Right lobe of liver (tissue), 6 donors: Measurements from ENCODE around the gene ALK. TPM values are rescaled to one million over a fixed set of nuclear protein-coding genes. Genes with fewer than 3 reads are reported as not detected.

Source experiments
- ATAC-seq, 4 donors: fragments of 200-7000 bp; cut with Tn5 transposase; one replicate each; pipeline ENCODE4 v1.9.1; 2020; ENCODE audit warnings: mild to moderate bottlenecking in 4 of 4, moderate library complexity in 4 of 4
- DNase-seq, 3 donors: peaks; one replicate each; pipeline ENCODE4 v3.0.0-alpha.2; 2020
- H3K27ac ChIP-seq, 3 donors: fragments of 200-600 bp; one replicate each; pipeline ENCODE4 v1.8.0; 2022
- H3K27me3 ChIP-seq, 2 donors: fragments of 200-600 bp; one replicate each; pipeline ENCODE4 v1.8.0; 2022
- H3K36me3 ChIP-seq, 4 donors: fragments of 200-600 bp; sonication (generic) in 1 of 4; one replicate each; pipeline versions ENCODE4 v1.5.1 to v1.8.0; 2017 to 2022; ENCODE audit warnings: control low read depth in 1 of 4
- H3K4me1 ChIP-seq, 4 donors: fragments of 200-600 bp; sonication (generic) in 1 of 4; one replicate each; pipeline versions ENCODE4 v1.5.1 to v1.8.0; 2017 to 2022; ENCODE audit warnings: control low read depth in 1 of 4
- H3K4me3 ChIP-seq, 3 donors: fragments of 200-600 bp; one replicate each; pipeline ENCODE4 v1.8.0; 2022
- H3K9me3 ChIP-seq, 4 donors: fragments of 200-600 bp; sonication (generic) in 1 of 4; one replicate each; pipeline versions ENCODE4 v1.5.1 to v1.8.0; 2017 to 2022; ENCODE audit warnings: control low read depth in 1 of 4
- POLR2A ChIP-seq: fragments of 450-650 bp; IDR thresholded peaks from one replicate; pipeline ENCODE4 v1.6.1; 2017; ENCODE audit warnings: antibody characterized with exemption, mild to moderate bottlenecking
- WGBS: methylation state at CpG from one replicate; pipeline ENCODE4 v1.1.6; 2018; ENCODE audit warnings: low coverage, low lambda C conversion rate; ENCODE audit not compliant: insufficient coverage; ENCODE audit errors: missing lambda C conversion rate; 5-methylcytosine and 5-hydroxymethylcytosine counted together
- intact Hi-C, 2 donors: fragments of 100-400 bp; cut with DNase I; formaldehyde crosslinking; loops; one replicate each; pipeline versions ENCODE4 v1.11.2 to v1.14.1; 2022
- total RNA-seq, 6 experiments: library from RNA; depleted of rRNA in 2 of 6; stranded (reverse); fragments of >200 nt in 2 of 6; fragmentation: NEBNext Ultra II Directional in 3 of 6; extraction: Animal tissue kit (Norgen Biotek cat#: 25700) in 3 of 6; gene quantifications; one replicate each; pipeline versions ENCODE4 v1.1.0 to v1.2.4, GENCODE V29; 2016 to 2023
- TF ChIP-seq, protein P1 (sequence below), 4 donors: fragments of 200-600 bp in 3 of 4; fragments of 450-650 bp in 1 of 4; IDR thresholded peaks; one replicate each; pipeline versions ENCODE4 v1.5.1 to v1.8.0; 2016 to 2022; ENCODE audit warnings: antibody characterized with exemption in 4 of 4, mild to moderate bottlenecking in 2 of 4
- donor health status: DM: no; HTN: yes; CAD: no.
- donor health status: DM: no; HTN: no; CAD: no.
- donor health status: DM: no; HTN: no; CAD: no.
- donor health status: DM: no; HTN: yes; CAD: no.
- donor health status: DM: no; HTN: yes; CAD: no.

The ALK gene
- total RNA-seq, 6 experiments from 2014 or later = 0.04 to 0.06 TPM; not detected in 4

- ATAC-seq (no peak), DNase-seq (no peak)
- intact Hi-C loops = no loop called here
These were observed 444.2 kb downstream of the ALK start for GRCh38 chr2:29477186-29477585.

GRCh38 chr2:29475499-29475898, 445.9 kb downstream of the ALK start:
- intact Hi-C loops = no loop called here
- Histone ChIP-seq H3K4me1 (no peaks in the 10 kb centered on the region), H3K27me3 (no peaks in the 10 kb centered on the region), H3K27ac (no peak overlapping the region), H3K4me3 (no peak overlapping the region), H3K36me3 (no peaks in the 10 kb centered on the region), H3K9me3 (no peaks in the 10 kb centered on the region)
- WGBS = no CpG with 5 or more reads among the region's 9 CpGs
- no peak for ATAC-seq
- no peak for DNase-seq
- TF ChIP-seq POLR2A = no peak
- TF ChIP-seq, protein P1, sequence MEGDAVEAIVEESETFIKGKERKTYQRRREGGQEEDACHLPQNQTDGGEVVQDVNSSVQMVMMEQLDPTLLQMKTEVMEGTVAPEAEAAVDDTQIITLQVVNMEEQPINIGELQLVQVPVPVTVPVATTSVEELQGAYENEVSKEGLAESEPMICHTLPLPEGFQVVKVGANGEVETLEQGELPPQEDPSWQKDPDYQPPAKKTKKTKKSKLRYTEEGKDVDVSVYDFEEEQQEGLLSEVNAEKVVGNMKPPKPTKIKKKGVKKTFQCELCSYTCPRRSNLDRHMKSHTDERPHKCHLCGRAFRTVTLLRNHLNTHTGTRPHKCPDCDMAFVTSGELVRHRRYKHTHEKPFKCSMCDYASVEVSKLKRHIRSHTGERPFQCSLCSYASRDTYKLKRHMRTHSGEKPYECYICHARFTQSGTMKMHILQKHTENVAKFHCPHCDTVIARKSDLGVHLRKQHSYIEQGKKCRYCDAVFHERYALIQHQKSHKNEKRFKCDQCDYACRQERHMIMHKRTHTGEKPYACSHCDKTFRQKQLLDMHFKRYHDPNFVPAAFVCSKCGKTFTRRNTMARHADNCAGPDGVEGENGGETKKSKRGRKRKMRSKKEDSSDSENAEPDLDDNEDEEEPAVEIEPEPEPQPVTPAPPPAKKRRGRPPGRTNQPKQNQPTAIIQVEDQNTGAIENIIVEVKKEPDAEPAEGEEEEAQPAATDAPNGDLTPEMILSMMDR (IDR thresholded peaks at IDR 0.05) = no peak

More at GRCh38 chr2:29477186-29477585, 444.2 kb downstream of the ALK start:
- H3K27ac ChIP-seq = no peak overlapping the region
- H3K4me1 ChIP-seq = no peaks in the 10 kb centered on the region
- no peaks in the 10 kb centered on the region for H3K27me3 ChIP-seq
- no peak overlapping the region for H3K4me3 ChIP-seq
- H3K9me3 ChIP-seq = no peaks in the 10 kb centered on the region
- TF ChIP-seq POLR2A = no peak
- TF ChIP-seq, protein P1 (IDR thresholded peaks at IDR 0.05) = no peak
- no peaks in the 10 kb centered on the region for H3K36me3 ChIP-seq

GRCh38 chr2:29469961-29470360, 451.4 kb downstream of the ALK start:
- Histone ChIP-seq H3K27me3 (no peaks in the 10 kb centered on the region), H3K4me3 (no peak overlapping the region), H3K36me3 (no peaks in the 10 kb centered on the region), H3K4me1 (no peaks in the 10 kb centered on the region), H3K9me3 (no peaks in the 10 kb centered on the region), H3K27ac (no peak overlapping the region)
- DNase-seq = no peak
- TF ChIP-seq POLR2A = no peak
- TF ChIP-seq, protein P1 (IDR thresholded peaks at IDR 0.05) = no peak
- ATAC-seq = no peak
- WGBS = 22% methylated on average over 3 of the region's 3 CpGs
- intact Hi-C loops = no loop called here

DNA sequence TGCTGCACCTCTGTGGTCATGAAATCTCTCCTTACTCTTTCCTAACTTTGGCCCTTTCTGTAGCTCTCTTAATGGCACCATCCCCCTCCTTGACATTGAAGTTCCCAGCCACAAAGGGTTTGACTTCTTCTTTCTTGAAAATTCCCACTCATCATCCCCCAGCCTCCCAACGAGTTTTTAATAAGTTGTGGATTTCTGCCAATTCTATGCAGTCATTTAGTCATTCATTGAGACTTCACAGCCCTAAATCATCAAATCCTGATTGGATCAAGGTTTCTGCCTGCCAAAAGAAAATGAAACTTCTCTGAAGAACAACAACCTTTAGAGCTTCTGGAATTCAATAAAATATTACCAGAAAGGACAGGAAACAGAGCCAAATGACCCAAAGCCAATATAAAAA, 451.9 kb downstream of the ALK start:
- no peak overlapping the region for H3K4me3 ChIP-seq
- H3K27ac ChIP-seq = no peak overlapping the region
- no peak for ATAC-seq
- no peaks in the 10 kb centered on the region for H3K36me3 ChIP-seq
- no peaks in the 10 kb centered on the region for H3K4me1 ChIP-seq
- 0% methylated on average over 1 of the region's 1 CpG for WGBS
- no peak for DNase-seq
- intact Hi-C loops = no loop called here
- TF ChIP-seq, protein P1 (IDR thresholded peaks at IDR 0.05) = no peak
- no peak for TF ChIP-seq POLR2A
- no peaks in the 10 kb centered on the region for H3K9me3 ChIP-seq
- H3K27me3 ChIP-seq = no peaks in the 10 kb centered on the region
